HG02973 (cell line): ENCODE data around the gene PTRH1.

ENCODE experiments used
- ATAC-seq: cut with Tn5 transposase; IDR thresholded peaks from one replicate; pipeline ENCODE4 v1.9.1; 2021; ENCODE audit warnings: moderate library complexity; ENCODE audit not compliant: unreplicated experiment

The PTRH1 gene

GRCh38 chr9:127720865-127721227 is 5.4 kb upstream of the PTRH1 start:
- ATAC-seq: no peak

- ATAC-seq: no peak
These were observed 4.8 kb upstream of the PTRH1 start for GRCh38 chr9:127720031-127720864.

GRCh38 chr9:127717766-127718165 is 2.3 kb upstream of the PTRH1 start:
- ATAC-seq: no peak

- no peak for ATAC-seq
These were observed 949 bp upstream of the PTRH1 start for GRCh38 chr9:127716412-127716811.

- ATAC-seq: no peak
These were observed 453 bp downstream of the PTRH1 start for GRCh38 chr9:127714951-127715469.

- no peak for ATAC-seq
These were observed 1.3 kb downstream of the PTRH1 start for GRCh38 chr9:127714020-127714750.

- no peak for ATAC-seq
These were observed 2.6 kb downstream of the PTRH1 start for GRCh38 chr9:127712867-127713266.

GRCh38 chr9:127712371-127712770 is 3.1 kb downstream of the PTRH1 start:
- ATAC-seq: no peak

- ATAC-seq: no peak
These were observed 3.6 kb downstream of the PTRH1 start for GRCh38 chr9:127711831-127712274.

GRCh38 chr9:127711226-127711701 is 4.2 kb downstream of the PTRH1 start:
- ATAC-seq: no peak

GRCh38 chr9:127710204-127710783 is 5.2 kb downstream of the PTRH1 start:
- ATAC-seq: no peak

- no peak for ATAC-seq
These were observed 6.4 kb downstream of the PTRH1 start for GRCh38 chr9:127708952-127709587.

GRCh38 chr9:127707766-127708165 is 7.7 kb downstream of the PTRH1 start:
- ATAC-seq: no peak

- no peak for ATAC-seq
These were observed 8.6 kb downstream of the PTRH1 start, which contains the start of gene CFAP157 for GRCh38 chr9:127706836-127707241. Gene CFAP157, plus strand, starts transcription at chr9:127706988. Its CDS starts 44 bp downstream, at chr9:127707032.

- no peak for ATAC-seq
These were observed 9.7 kb downstream of the PTRH1 start for GRCh38 chr9:127705577-127706379.

GRCh38 chr9:127703289-127703946 is 12.0 kb downstream of the PTRH1 start:
- no peak for ATAC-seq

- no peak for ATAC-seq
These were observed 14.7 kb downstream of the PTRH1 start for GRCh38 chr9:127700594-127701255.

GRCh38 chr9:127700140-127700539 is 15.3 kb downstream of the PTRH1 start:
- ATAC-seq: no peak
